ENCODE data around the gene NBR1.
"Not testable (repeated sequence)": the region's sequence is repeated elsewhere in the genome, so short reads cannot be mapped to it uniquely, and the experiment has no call there.

Gene NBR1

DNA sequence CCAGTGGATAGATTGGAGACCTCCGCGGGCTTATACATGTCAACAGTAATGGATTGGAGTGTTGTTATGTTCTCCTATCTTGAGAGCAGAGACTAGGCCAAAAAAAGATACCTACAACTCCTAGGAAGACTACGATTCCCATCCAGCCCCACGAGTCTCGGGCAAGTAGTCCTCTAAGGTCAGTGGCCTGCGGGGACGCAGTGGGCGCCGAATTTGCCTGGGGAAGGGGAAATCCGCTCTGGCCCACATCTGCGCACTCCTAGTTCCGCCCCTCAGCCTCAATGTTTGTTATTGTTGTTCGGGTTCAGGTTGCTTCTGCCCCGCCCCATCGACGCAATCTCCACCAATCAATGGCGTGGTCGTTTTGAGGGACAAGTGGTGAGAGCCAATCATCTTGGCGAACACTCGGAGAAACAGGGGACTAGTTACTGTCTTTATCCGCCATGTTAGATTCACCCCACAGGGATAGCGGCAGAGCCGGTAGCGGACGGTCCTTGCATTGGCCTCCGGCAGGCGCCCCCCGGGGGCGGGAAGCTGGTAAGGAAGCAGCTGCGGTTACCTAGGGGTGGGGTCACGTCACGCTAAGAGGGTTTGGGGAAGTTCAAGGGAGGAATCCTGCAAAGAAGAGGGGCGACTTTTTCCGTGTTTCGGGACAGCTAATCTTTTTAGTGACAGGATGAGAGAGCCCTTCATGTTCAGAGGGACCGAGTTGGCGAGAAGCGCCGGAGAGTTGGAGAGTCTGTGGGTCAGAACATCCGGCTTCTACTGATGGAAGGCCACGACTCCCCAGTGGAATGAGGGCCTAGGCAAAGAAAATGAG lies at the start of gene NBR1:
TSS of gene NBR1 (plus strand) at position 449 of the 820 bp plus-strand sequence. CDS start 4,586 bp downstream, outside the sequence.
- DNase-seq: peak; percentile 85

DNA sequence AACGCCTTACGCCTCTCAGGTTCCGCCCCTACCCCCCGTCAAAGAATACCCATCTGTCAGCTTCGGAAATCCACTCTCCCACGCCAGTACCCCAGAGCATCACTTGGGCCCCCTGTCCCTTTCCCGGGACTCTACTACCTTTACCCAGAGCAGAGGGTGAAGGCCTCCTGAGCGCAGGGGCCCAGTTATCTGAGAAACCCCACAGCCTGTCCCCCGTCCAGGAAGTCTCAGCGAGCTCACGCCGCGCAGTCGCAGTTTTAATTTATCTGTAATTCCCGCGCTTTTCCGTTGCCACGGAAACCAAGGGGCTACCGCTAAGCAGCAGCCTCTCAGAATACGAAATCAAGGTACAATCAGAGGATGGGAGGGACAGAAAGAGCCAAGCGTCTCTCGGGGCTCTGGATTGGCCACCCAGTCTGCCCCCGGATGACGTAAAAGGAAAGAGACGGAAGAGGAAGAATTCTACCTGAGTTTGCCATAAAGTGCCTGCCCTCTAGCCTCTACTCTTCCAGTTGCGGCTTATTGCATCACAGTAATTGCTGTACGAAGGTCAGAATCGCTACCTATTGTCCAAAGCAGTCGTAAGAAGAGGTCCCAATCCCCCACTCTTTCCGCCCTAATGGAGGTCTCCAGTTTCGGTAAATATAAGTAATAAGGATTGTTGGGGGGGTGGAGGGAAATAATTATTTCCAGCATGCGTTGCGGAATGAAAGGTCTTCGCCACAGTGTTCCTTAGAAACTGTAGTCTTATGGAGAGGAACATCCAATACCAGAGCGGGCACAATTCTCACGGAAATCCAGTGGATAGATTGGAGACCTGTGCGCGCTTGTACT lies 45.7 kb upstream of the NBR1 start, which contains the start of gene BRCA1:
TSS of gene BRCA1 (minus strand) at position 232 of the 834 bp plus-strand sequence. CDS start 1,268 bp downstream, outside the sequence.
- DNase-seq: peak; percentile 86

DNA sequence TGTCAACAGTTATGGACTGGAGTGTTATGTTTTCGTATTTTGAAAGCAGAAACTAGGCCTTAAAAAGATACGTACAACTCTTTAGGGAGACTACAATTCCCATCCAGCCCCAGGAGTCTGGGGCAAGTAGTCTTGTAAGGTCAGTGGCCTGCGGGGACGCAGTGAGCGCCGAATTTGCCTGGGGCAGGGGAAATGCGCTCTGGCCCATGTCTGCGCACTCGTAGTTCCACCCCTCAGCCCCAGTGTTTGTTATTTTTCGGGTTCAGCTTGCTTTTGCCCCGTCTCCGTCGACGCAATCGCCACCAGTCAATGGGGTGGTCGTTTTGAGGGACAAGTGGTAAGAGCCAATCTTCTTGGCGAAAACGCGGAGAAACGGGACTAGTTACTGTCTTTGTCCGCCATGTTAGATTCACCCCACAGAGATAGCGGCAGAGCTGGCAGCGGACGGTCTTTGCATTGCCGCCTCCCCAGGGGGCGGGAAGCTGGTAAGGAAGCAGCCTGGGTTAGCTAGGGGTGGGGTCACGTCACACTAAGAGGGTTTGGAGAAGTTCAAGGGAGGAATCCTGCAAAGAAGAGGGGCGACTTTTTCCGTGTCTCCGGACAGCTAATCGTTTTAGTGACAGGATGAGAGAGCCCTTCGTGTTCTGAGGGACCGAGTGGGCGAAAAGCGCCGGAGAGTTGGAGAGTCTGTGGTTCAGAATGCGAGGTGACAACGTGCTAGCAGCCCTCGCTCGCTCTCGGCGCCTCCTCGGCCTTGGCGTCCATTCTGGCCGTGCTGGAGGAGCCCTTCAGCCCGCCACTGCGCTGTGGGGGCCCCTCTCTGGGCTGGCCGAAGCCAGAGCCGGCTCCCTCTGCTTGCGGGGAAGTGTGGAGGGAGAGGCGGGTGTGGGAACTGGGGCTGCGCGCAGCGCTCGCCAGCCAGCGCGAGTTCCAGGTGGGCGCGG lies 44.8 kb upstream of the NBR1 start:
- DNase-seq: no peak

DNA sequence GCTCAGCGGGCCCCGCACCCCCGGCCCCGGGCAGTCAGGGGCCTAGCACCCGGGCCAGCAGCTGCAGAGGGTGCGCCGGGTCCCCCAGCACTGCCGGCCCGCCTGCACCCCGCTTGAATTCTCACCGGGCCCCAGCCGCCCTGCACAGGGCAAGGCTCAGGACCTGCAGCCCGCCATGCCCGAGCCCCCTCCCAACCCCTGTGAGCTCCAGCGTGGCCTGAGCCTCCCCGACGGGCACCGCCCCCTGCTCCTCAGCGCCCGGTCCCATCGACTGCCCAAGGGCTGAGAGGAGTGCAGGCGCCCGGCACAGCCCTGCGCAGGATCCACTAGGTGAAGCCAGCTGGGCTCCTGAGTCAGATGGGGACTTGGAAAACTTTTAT lies 44.1 kb upstream of the NBR1 start:
- DNase-seq: no peak

DNA sequence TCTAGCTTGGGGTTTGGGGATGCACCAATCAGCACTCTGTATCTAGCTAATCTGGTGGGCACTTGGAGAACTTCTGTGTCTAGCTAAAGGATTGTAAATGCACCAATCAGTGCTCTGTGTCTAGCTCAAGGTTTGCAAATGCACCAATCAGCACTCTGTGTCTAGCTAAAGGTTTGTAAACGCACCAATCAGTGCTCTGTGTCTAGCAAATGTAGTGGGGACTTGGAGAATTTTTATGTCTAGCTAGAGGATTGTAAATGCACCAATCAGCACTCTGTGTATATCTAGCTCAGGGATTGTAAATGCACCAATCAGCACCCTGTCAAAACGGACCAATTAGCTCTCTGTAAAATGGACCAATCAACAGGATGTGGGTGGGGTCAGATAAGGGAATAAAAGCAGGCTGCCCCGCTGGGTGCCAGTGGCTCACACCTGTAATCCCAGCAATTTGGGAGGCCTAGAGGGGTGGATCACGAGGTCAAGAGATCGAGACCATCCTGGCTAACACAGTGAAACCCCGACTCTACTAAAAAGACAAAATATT lies 43.6 kb upstream of the NBR1 start:
- not testable (repeated sequence) for DNase-seq

- no peak for DNase-seq
Measured at GRCh38 chr17:43129671-43130010, 41.4 kb upstream of the NBR1 start.

DNA sequence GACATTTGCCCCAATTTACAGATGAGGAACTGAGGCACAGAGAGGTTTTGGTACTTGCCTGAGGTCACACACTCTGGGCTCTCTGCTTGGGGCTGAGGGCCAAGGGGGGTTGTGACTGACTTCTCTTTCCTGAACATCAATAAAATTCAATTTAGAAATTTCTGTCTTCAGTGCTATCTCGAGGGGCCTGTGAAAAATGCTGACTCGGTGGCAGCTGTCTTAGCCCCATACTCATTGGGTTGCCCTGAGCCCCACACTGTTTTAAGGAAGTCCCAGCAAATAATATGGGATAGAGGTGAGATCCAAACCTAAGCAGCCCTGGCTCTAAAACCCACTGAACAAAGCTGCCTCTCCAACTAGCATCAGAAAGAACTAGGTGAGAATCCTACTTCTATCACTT lies 38.9 kb upstream of the NBR1 start:
- no peak for DNase-seq

GRCh38 chr17:43133439-43133838 lies 37.6 kb upstream of the NBR1 start:
- DNase-seq: not testable (repeated sequence)

GRCh38 chr17:43134774-43135453 lies 36.1 kb upstream of the NBR1 start:
- no peak for DNase-seq

GRCh38 chr17:43135454-43135819 lies 35.6 kb upstream of the NBR1 start:
- no peak for DNase-seq

DNA sequence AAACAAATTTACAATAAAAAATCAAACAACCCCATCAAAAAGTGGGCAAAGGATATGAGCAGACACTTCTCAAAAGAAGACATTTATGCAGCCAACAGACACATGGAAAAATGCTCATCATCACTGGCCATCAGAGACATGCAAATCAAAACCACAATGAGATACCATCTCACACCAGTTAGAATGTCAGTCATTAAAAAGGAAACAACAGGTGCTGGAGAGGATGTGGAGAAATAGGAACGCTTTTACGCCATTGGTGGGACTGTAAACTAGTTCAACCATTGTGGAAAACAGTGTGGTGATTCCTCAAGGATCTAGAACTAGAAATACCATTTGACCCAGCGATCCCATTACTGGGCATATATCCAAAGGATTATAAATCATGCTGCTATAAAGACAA lies 34.4 kb upstream of the NBR1 start:
- not testable (repeated sequence) for DNase-seq

- not testable (repeated sequence) for DNase-seq
Measured at GRCh38 chr17:43138531-43138930, 32.5 kb upstream of the NBR1 start.

GRCh38 chr17:43140396-43141332 lies 30.4 kb upstream of the NBR1 start:
- DNase-seq: no peak

DNA sequence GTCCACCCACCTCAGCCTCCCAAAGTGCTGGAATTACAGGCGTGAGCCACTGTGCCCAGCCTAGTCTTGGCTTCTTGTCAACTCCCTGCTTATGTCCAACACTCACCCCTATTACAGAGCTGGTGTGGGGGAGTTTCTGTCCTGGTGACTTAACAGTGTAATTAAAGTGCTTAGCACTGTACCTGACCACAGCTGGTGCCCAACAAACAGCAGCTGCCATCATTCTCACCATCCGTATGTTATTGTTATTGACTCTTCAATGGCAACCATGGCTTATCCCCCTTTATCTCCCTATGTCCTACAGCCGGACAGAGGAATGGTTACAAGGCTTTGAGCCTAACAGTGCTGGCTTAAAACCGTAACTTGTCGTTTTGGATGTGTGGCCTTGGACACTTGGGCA lies 28.9 kb upstream of the NBR1 start:
- no peak for DNase-seq

- DNase-seq: no peak
Measured at GRCh38 chr17:43143201-43143600, 27.8 kb upstream of the NBR1 start.

DNA sequence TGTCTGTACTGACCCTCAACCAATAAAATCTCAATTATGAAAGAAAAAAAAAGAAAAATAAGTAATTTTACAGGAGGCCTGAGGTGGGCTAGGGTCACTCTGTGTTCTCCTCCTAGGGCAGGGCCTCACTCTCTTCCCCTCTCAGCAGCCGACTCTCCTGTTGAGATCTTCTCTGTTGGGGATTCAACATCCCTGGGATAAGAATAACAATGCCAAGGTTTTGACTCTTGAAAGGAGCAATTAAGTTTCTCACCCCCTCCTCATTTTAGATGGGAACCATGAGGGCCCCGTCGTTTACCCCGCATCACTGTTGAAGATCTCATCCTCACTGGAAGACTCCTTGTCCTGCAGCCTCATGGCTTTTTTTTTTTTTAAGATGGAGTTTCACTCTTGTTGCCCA lies 24.4 kb upstream of the NBR1 start:
- DNase-seq: no peak

DNA sequence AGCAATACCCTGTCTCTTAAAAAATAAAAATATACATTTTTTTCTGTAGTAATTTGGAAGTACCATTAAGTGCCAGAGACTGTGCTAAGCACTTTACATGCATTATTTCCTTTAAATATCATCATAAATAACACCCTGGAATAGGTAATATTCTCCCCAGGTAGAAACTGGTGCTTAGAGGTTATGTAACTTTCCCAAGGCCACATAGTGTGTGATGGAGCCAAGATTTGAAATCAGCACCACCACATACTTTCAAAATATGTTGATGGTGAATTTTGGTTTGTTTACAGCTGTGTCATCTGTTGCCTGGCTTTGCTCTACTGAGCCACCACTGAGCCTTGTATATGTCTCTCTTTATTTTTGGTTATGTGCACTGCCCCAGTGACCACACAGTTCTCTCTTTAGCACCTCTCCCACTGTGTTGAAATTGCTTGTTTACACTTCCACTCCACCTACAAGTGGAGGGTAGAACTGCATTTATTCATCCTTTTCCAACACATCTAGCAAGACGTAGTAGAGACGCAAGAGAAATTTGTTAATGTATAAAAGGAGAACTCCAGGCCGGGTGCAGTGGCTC lies 19.0 kb upstream of the NBR1 start:
- no peak for DNase-seq

DNA sequence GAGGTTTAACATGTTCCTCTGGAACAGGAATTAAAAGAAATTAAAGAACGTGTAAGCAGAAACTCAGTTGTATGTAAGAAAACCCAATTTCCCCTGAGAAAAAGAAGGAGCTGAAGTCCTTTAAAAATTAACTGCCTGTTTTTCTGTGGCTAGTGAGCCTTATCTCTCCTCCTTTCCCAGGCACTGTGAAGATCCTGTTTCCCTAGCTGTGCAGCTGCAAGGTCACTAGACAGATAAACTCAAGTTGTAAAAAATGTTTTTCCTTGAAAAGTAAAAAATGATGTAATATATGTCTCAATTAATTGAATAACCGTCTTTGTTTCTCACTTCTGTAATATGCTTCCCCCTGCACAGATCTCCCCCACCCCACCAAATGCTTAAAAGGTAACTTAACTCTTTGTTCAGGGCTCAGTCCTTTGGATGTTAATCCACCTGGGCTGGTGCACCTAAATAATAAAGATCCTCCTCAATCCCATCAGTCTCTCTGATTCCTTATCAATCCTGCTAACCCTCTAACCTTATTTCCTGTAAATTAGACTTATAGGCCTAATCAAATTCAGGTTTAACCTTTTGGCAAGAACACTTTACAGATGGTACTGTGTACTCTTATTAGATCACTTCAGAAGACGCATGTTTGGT lies 17.7 kb upstream of the NBR1 start:
- DNase-seq: not testable (repeated sequence)

DNA sequence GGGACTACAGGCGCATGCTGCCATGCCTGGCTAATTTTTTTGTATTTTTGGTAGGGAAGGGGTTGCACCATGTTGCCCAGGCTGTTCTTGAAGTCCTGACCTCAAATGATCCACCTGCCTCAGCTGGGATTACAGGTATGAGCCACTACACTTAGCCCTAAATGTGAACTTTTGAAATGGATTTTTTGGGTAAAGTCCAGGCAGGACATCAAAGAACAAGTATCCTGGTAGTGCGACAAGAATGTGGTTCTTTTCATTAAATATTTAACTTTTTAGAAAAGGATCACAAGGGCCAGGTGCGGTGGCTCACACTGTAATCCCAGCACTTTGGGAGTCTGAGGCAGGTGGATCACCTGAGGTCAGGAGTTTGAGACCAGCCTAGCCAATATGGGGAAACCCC lies 15.3 kb upstream of the NBR1 start:
- DNase-seq: no peak

GRCh38 chr17:43159232-43159631 lies 11.8 kb upstream of the NBR1 start:
- DNase-seq: not testable (repeated sequence)
